H9 (cell line): ENCODE data around the gene MTARC2. TPM values are rescaled to one million over a fixed set of nuclear protein-coding genes. Genes with fewer than 3 reads are reported as not detected.

Experiments used
- DNase-seq: peaks from one replicate; pipeline ENCODE4 v3.0.0-alpha.2; 2017
- H2AFZ ChIP-seq: one replicate; pipeline ENCODE4 v1.6.1; 2013; ENCODE audit warnings: mild to moderate bottlenecking, low read length, control low read depth, moderate library complexity
- H2AK5ac ChIP-seq: 2 replicates; pipeline ENCODE4 v1.6.1; 2013; ENCODE audit warnings: low read length, control low read depth, mixed read lengths; ENCODE audit not compliant: insufficient read length
- H2BK120ac ChIP-seq: one replicate; pipeline ENCODE4 v1.6.1; 2013; ENCODE audit warnings: low read depth, mild to moderate bottlenecking, low read length, control low read depth, inconsistent platforms; ENCODE audit not compliant: poor library complexity, severe bottlenecking
- H2BK12ac ChIP-seq: 2 replicates; pipeline ENCODE4 v1.6.1; 2013; ENCODE audit warnings: low read length, control low read depth, mixed read lengths, low read depth; ENCODE audit not compliant: insufficient read length
- H2BK15ac ChIP-seq: 2 replicates; pipeline ENCODE4 v1.6.1; 2013; ENCODE audit warnings: low read depth, low read length, control low read depth
- H2BK20ac ChIP-seq: one replicate; pipeline ENCODE4 v1.6.1; 2013; ENCODE audit warnings: low read depth, mild to moderate bottlenecking, low read length, control low read depth, inconsistent platforms; ENCODE audit not compliant: poor library complexity, severe bottlenecking
- H2BK5ac ChIP-seq: 2 replicates; pipeline ENCODE4 v1.6.1; 2013; ENCODE audit warnings: low read length, control low read depth, mixed read lengths; ENCODE audit not compliant: insufficient read length
- H3K14ac ChIP-seq: 2 replicates; pipeline ENCODE4 v1.6.1; 2013; ENCODE audit warnings: low read length, control low read depth; ENCODE audit not compliant: insufficient read depth
- H3K18ac ChIP-seq: 2 replicates; pipeline ENCODE4 v1.6.1; 2013; ENCODE audit warnings: low read depth, mild to moderate bottlenecking, mixed read lengths, low read length, control low read depth; ENCODE audit not compliant: insufficient read length
- H3K23ac ChIP-seq: 2 replicates; pipeline ENCODE4 v1.6.1; 2013; ENCODE audit warnings: low read length, control low read depth, mixed read lengths, low read depth; ENCODE audit not compliant: insufficient read length
- H3K23me2 ChIP-seq: 2 replicates; pipeline ENCODE4 v1.6.1; 2013; ENCODE audit warnings: low read depth, mild to moderate bottlenecking, mixed read lengths, low read length, control low read depth; ENCODE audit not compliant: insufficient read length, poor library complexity, severe bottlenecking
- H3K27ac ChIP-seq: 2 replicates; pipeline ENCODE4 v1.5.1; 2013; ENCODE audit warnings: low read length, control low read depth, mixed read lengths, low read depth; ENCODE audit not compliant: insufficient read length
- H3K27me3 ChIP-seq: 2 replicates; pipeline ENCODE4 v1.6.1; 2013; ENCODE audit warnings: low read length, control low read depth, inconsistent platforms; ENCODE audit not compliant: insufficient read depth
- H3K4ac ChIP-seq: 2 replicates; pipeline ENCODE4 v1.6.1; 2013; ENCODE audit warnings: low read depth, mild to moderate bottlenecking, control low read depth, inconsistent platforms, low read length, moderate library complexity
- H3K4me1 ChIP-seq: 2 replicates; pipeline ENCODE4 v1.6.1; 2013; ENCODE audit warnings: low read length, control low read depth, inconsistent platforms; ENCODE audit not compliant: insufficient read depth
- H3K4me2 ChIP-seq: 2 replicates; pipeline ENCODE4 v1.6.1; 2013; ENCODE audit warnings: low read length, control low read depth, mixed read lengths; ENCODE audit not compliant: insufficient read length, insufficient read depth
- H3K56ac ChIP-seq: 2 replicates; pipeline ENCODE4 v1.6.1; 2013; ENCODE audit warnings: low read depth, mild to moderate bottlenecking, mixed read lengths, low read length, control low read depth; ENCODE audit not compliant: insufficient read length
- H3K79me1 ChIP-seq: 2 replicates; pipeline ENCODE4 v1.6.1; 2013; ENCODE audit warnings: low read depth, mild to moderate bottlenecking, moderate library complexity, low read length, control low read depth, inconsistent platforms; ENCODE audit not compliant: insufficient read depth, poor library complexity, severe bottlenecking
- H3K79me2 ChIP-seq: 2 replicates; pipeline ENCODE4 v1.6.1; 2013; ENCODE audit warnings: low read length, control low read depth, inconsistent platforms; ENCODE audit not compliant: insufficient read depth
- H3K9ac ChIP-seq: 2 replicates; pipeline ENCODE4 v1.6.1; 2013; ENCODE audit warnings: low read length, control low read depth, mixed read lengths; ENCODE audit not compliant: insufficient read length; ENCODE audit errors: extremely low read depth
- H3K9me3 ChIP-seq: one replicate; pipeline ENCODE4 v1.6.1; 2013; ENCODE audit warnings: low read depth, low read length, inconsistent platforms; ENCODE audit not compliant: control insufficient read depth
- H3T11ph ChIP-seq: one replicate; pipeline ENCODE4 v1.6.1; 2013; ENCODE audit warnings: mild to moderate bottlenecking, low read length, control low read depth, inconsistent platforms
- H4K20me1 ChIP-seq: one replicate; pipeline ENCODE4 v1.6.1; 2013; ENCODE audit not compliant: control insufficient read depth, insufficient read length, insufficient read depth
- H4K5ac ChIP-seq: 2 replicates; pipeline ENCODE4 v1.6.1; 2013; ENCODE audit warnings: low read depth, mild to moderate bottlenecking, mixed read lengths, low read length, control low read depth; ENCODE audit not compliant: insufficient read length
- H4K8ac ChIP-seq: replicated peaks from 2 replicates; pipeline ENCODE4 v1.6.1; 2013; ENCODE audit warnings: low read length, control low read depth, mixed read lengths, low read depth; ENCODE audit not compliant: insufficient read length
- H4K91ac ChIP-seq: 2 replicates; pipeline ENCODE4 v1.6.1; 2013; ENCODE audit warnings: low read depth, mild to moderate bottlenecking, moderate library complexity, mixed read lengths, low read length, control low read depth; ENCODE audit not compliant: insufficient read length
- H3K27ac Mint-ChIP-seq, 3 experiments: 2 replicates in 2 of 3; 3 replicates in 1 of 3; pipeline ENCODE4 v1.8.0; 2020 to 2021; ENCODE audit warnings: mixed read lengths in 3 of 3, mild to moderate bottlenecking in 1 of 3, moderate library complexity in 1 of 3
- H3K27me3 Mint-ChIP-seq: 2 replicates; pipeline ENCODE4 v1.8.0; 2021; ENCODE audit warnings: low read depth, mild to moderate bottlenecking, moderate library complexity, mixed read lengths
- H3K36me3 Mint-ChIP-seq, 3 experiments: 2 replicates in 2 of 3; 3 replicates in 1 of 3; pipeline ENCODE4 v1.8.0; 2020 to 2021; ENCODE audit warnings: low read depth in 3 of 3, mixed read lengths in 3 of 3; ENCODE audit not compliant: insufficient read depth in 1 of 3
- H3K4me1 Mint-ChIP-seq, 2 experiments: 2 replicates each; pipeline ENCODE4 v1.8.0; 2020; ENCODE audit warnings: mixed read lengths in 2 of 2
- H3K4me3 Mint-ChIP-seq, 2 experiments: 2 replicates in 1 of 2; 3 replicates in 1 of 2; pipeline ENCODE4 v1.8.0; 2020 to 2021; ENCODE audit warnings: mild to moderate bottlenecking in 2 of 2, mixed read lengths in 2 of 2, moderate library complexity in 1 of 2
- H3K9me3 Mint-ChIP-seq, 2 experiments: 2 replicates in 1 of 2; 3 replicates in 1 of 2; pipeline ENCODE4 v1.8.0; 2020; ENCODE audit warnings: mild to moderate bottlenecking in 2 of 2, mixed read lengths in 2 of 2, moderate library complexity in 1 of 2
- WGBS: extraction: QIAGEN DNeasy Blood & Tissue Kit; methylation state at CpG from one replicate; pipeline ENCODE4 v1.1.7; 2013; ENCODE audit warnings: missing lambda C conversion rate, low lambda C conversion rate, mixed read lengths; ENCODE audit not compliant: insufficient read length; ENCODE audit errors: extremely low coverage; 5-methylcytosine and 5-hydroxymethylcytosine counted together
- total RNA-seq: library from RNA; stranded (reverse); gene quantifications from 2 replicates; pipeline ENCODE4 v1.2.1, GENCODE V29; 2021
- TF ChIP-seq, protein P1 (sequence below): fragments of 200-600 bp; sonication (generic); conservative IDR thresholded peaks from 3 replicates; pipeline ENCODE4 v1.8.0; 2021; ENCODE audit warnings: antibody characterized with exemption, mild to moderate bottlenecking

MTARC2 gene
- total RNA-seq, 1 experiment from 2014 or later, result 7.7 TPM

DNA sequence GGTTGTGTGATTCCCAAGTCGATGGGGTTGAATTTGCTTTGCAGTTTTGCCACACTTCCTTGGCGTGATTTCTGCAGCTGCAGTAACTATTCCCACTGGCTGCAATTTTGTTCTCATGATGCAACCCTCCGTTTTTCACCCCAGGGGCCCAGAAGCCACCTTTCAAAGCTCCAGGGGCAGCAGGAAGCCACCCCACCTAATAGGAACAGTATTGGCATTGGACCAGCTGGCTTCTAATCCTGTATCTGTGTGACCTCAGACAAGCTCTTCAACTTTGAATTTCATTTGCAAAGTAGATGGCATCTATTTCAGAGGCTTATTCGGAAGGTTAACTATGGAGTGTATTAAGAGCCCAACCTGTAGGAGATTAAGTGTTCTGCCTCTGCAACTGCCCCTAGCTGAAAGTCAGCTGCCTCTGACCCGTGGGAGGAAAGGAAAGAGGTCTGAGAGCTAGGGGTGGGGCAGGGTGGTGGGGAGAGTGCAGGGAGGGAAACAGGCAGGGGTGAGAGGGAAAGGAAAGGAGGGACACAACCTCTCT, 45.3 kb upstream of the MTARC2 start:
- no peak overlapping the region for H2BK20ac ChIP-seq
- no peak overlapping the region for H2BK15ac ChIP-seq
- H4K91ac ChIP-seq, result no peak overlapping the region
- no CpG with 5 or more reads among the region's 5 CpGs for WGBS
- Mint-ChIP-seq H3K4me3 (no peak overlapping the region), H3K27me3 (peaks cover 2% of the 10 kb centered on the region; the same call in 1 of the 2 replicates), H3K27ac (no peak overlapping the region), H3K36me3 (no peaks in the 10 kb centered on the region; a peak in 1 of 7 replicates), H3K4me1 (peaks cover 32 to 36% of the 10 kb centered on the region in 2 experiments), H3K9me3 (no peaks in the 10 kb centered on the region)
- H3K23ac ChIP-seq, result no peak overlapping the region
- H2AK5ac ChIP-seq, result no peak overlapping the region
- no peak overlapping the region for H4K8ac ChIP-seq
- H4K5ac ChIP-seq, result no peak overlapping the region
- H3K79me2 ChIP-seq, result no peaks in the 10 kb centered on the region
- no peak overlapping the region for H2AFZ ChIP-seq
- H3K56ac ChIP-seq, result no peak overlapping the region
- no peaks in the 10 kb centered on the region for H3K27me3 ChIP-seq
- no peak overlapping the region for H3K4me2 ChIP-seq
- H3K9me3 ChIP-seq, result no peaks in the 10 kb centered on the region
- no peaks in the 10 kb centered on the region for H4K20me1 ChIP-seq
- no peak for DNase-seq
- H3K9ac ChIP-seq, result no peak overlapping the region
- TF ChIP-seq, protein P1, sequence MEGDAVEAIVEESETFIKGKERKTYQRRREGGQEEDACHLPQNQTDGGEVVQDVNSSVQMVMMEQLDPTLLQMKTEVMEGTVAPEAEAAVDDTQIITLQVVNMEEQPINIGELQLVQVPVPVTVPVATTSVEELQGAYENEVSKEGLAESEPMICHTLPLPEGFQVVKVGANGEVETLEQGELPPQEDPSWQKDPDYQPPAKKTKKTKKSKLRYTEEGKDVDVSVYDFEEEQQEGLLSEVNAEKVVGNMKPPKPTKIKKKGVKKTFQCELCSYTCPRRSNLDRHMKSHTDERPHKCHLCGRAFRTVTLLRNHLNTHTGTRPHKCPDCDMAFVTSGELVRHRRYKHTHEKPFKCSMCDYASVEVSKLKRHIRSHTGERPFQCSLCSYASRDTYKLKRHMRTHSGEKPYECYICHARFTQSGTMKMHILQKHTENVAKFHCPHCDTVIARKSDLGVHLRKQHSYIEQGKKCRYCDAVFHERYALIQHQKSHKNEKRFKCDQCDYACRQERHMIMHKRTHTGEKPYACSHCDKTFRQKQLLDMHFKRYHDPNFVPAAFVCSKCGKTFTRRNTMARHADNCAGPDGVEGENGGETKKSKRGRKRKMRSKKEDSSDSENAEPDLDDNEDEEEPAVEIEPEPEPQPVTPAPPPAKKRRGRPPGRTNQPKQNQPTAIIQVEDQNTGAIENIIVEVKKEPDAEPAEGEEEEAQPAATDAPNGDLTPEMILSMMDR, result no peak
- H2BK12ac ChIP-seq, result no peak overlapping the region
- H3T11ph ChIP-seq, result no peak overlapping the region
- no peaks in the 10 kb centered on the region for H3K23me2 ChIP-seq
- no peak overlapping the region for H3K14ac ChIP-seq
- H3K4me1 ChIP-seq, result no peaks in the 10 kb centered on the region
- no peak overlapping the region for H2BK120ac ChIP-seq
- H3K27ac ChIP-seq, result no peak overlapping the region
- H3K18ac ChIP-seq, result no peak overlapping the region
- H2BK5ac ChIP-seq, result no peak overlapping the region
- H3K4ac ChIP-seq, result no peak overlapping the region
- no peaks in the 10 kb centered on the region for H3K79me1 ChIP-seq
